Astrocyte (in vitro differentiated cells and primary cell): Measurements from ENCODE around the gene AMT.

ENCODE experiments used
- EZH2 ChIP-seq: IDR thresholded peaks from 2 replicates; pipeline ENCODE4 v1.6.1; 2012; ENCODE audit warnings: mild to moderate bottlenecking, low read length, inconsistent platforms; ENCODE audit not compliant: insufficient read depth
- TF ChIP-seq, protein P1 (sequence below): IDR thresholded peaks from 2 replicates; pipeline ENCODE4 v1.5.1; 2011; ENCODE audit warnings: low read depth, mild to moderate bottlenecking, inconsistent platforms, low read length, moderate library complexity; ENCODE audit not compliant: insufficient read depth

DNA sequence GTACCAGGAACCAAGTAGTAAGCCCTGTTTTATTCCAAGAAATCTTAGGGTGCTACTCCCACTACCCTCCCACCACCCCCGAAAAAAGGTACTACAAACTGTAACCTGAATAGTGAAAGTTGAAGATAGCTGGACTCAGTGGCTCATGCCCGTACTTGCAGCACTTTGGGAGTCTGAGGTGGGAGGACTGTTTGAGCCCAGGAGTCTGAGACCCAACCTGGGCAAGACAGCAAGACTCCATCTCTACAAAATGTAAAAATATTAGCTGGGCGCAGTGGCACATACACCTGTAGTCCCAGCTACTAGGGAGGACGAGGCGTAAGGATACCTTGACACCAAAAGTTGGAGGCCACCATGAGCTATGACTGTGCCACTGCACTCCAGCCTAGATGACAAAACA is 18.4 kb downstream of the AMT start:
- TF ChIP-seq, protein P1, sequence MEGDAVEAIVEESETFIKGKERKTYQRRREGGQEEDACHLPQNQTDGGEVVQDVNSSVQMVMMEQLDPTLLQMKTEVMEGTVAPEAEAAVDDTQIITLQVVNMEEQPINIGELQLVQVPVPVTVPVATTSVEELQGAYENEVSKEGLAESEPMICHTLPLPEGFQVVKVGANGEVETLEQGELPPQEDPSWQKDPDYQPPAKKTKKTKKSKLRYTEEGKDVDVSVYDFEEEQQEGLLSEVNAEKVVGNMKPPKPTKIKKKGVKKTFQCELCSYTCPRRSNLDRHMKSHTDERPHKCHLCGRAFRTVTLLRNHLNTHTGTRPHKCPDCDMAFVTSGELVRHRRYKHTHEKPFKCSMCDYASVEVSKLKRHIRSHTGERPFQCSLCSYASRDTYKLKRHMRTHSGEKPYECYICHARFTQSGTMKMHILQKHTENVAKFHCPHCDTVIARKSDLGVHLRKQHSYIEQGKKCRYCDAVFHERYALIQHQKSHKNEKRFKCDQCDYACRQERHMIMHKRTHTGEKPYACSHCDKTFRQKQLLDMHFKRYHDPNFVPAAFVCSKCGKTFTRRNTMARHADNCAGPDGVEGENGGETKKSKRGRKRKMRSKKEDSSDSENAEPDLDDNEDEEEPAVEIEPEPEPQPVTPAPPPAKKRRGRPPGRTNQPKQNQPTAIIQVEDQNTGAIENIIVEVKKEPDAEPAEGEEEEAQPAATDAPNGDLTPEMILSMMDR, result no peak
- TF ChIP-seq EZH2, result no peak
